Nephron progenitor cell (in vitro differentiated cells): ENCODE results near the gene RTN4IP1.
"Not testable (repeated sequence)": the region's sequence is repeated elsewhere in the genome, so short reads cannot be mapped to it uniquely, and the experiment has no call there.

ENCODE experiments used
- DNase-seq: peaks from one replicate; pipeline ENCODE4 v3.0.0; 2021
- H3K27ac Mint-ChIP-seq: 2 replicates; pipeline ENCODE4 v1.8.0; 2021; ENCODE audit warnings: mild to moderate bottlenecking, moderate library complexity, mixed read lengths
- H3K27me3 Mint-ChIP-seq: 2 replicates; pipeline ENCODE4 v1.8.0; 2021; ENCODE audit warnings: mild to moderate bottlenecking, low read depth, mixed read lengths; ENCODE audit not compliant: poor library complexity
- H3K36me3 Mint-ChIP-seq: 2 replicates; pipeline ENCODE4 v1.8.0; 2021; ENCODE audit warnings: low read depth, mixed read lengths
- H3K4me1 Mint-ChIP-seq: 2 replicates; pipeline ENCODE4 v1.8.0; 2021; ENCODE audit warnings: mixed read lengths
- H3K4me3 Mint-ChIP-seq: 2 replicates; pipeline ENCODE4 v1.8.0; 2021; ENCODE audit warnings: mild to moderate bottlenecking, moderate library complexity, mixed read lengths
- H3K9me3 Mint-ChIP-seq: 2 replicates; pipeline ENCODE4 v1.8.0; 2021; ENCODE audit warnings: mild to moderate bottlenecking, moderate library complexity, mixed read lengths
- CTCF ChIP-seq: fragments of 200-600 bp; sonication (generic); IDR thresholded peaks from 2 replicates; pipeline ENCODE4 v1.5.0; 2021; ENCODE audit warnings: antibody characterized with exemption

Gene RTN4IP1

GRCh38 chr6:106549521-106549920 lies 79.8 kb downstream of the RTN4IP1 start:
- peaks cover 15% of the 10 kb centered on the region for H3K4me1 Mint-ChIP-seq
- peaks cover 3% of the 10 kb centered on the region for H3K27me3 Mint-ChIP-seq
- no peak overlapping the region for H3K27ac Mint-ChIP-seq
- TF ChIP-seq CTCF, result no peak
- H3K4me3 Mint-ChIP-seq, result no peak overlapping the region
- H3K36me3 Mint-ChIP-seq, result no peaks in the 10 kb centered on the region
- no peaks in the 10 kb centered on the region for H3K9me3 Mint-ChIP-seq
- DNase-seq, result no peak

GRCh38 chr6:106548926-106549455 lies 80.3 kb downstream of the RTN4IP1 start:
- not testable (repeated sequence) for H3K27me3 Mint-ChIP-seq, H3K4me3 Mint-ChIP-seq, H3K9me3 Mint-ChIP-seq, H3K36me3 Mint-ChIP-seq, DNase-seq, H3K27ac Mint-ChIP-seq
- H3K4me1 Mint-ChIP-seq, result peaks cover 15% of the 10 kb centered on the region

GRCh38 chr6:106547601-106548453 lies 81.5 kb downstream of the RTN4IP1 start:
- no peaks in the 10 kb centered on the region for H3K36me3 Mint-ChIP-seq
- H3K9me3 Mint-ChIP-seq, result no peaks in the 10 kb centered on the region
- no peaks in the 10 kb centered on the region for H3K27me3 Mint-ChIP-seq
- peak overlapping the region; percentile 81 for H3K27ac Mint-ChIP-seq
- H3K4me1 Mint-ChIP-seq, result peaks cover 15% of the 10 kb centered on the region
- H3K4me3 Mint-ChIP-seq, result no peak overlapping the region
- no peak for DNase-seq
- no peak for TF ChIP-seq CTCF

GRCh38 chr6:106546691-106547414 lies 82.4 kb downstream of the RTN4IP1 start:
- H3K27ac Mint-ChIP-seq, result no peak overlapping the region
- H3K36me3 Mint-ChIP-seq, result no peaks in the 10 kb centered on the region
- H3K4me1 Mint-ChIP-seq, result peaks cover 15% of the 10 kb centered on the region
- no peak for TF ChIP-seq CTCF
- H3K4me3 Mint-ChIP-seq, result no peak overlapping the region
- no peaks in the 10 kb centered on the region for H3K27me3 Mint-ChIP-seq
- no peaks in the 10 kb centered on the region for H3K9me3 Mint-ChIP-seq
- no peak for DNase-seq

GRCh38 chr6:106546261-106546690 lies 83.0 kb downstream of the RTN4IP1 start:
- no peak overlapping the region for H3K27ac Mint-ChIP-seq
- no peak overlapping the region for H3K4me3 Mint-ChIP-seq
- H3K9me3 Mint-ChIP-seq, result no peaks in the 10 kb centered on the region
- H3K27me3 Mint-ChIP-seq, result no peaks in the 10 kb centered on the region
- no peaks in the 10 kb centered on the region for H3K36me3 Mint-ChIP-seq
- no peak for DNase-seq
- peaks cover 15% of the 10 kb centered on the region for H3K4me1 Mint-ChIP-seq
- TF ChIP-seq CTCF, result no peak

GRCh38 chr6:106540907-106541306 lies 88.4 kb downstream of the RTN4IP1 start:
- no peaks in the 10 kb centered on the region for H3K36me3 Mint-ChIP-seq
- peaks cover 12% of the 10 kb centered on the region for H3K4me1 Mint-ChIP-seq
- no peak overlapping the region for H3K4me3 Mint-ChIP-seq
- peaks cover 4% of the 10 kb centered on the region for H3K27me3 Mint-ChIP-seq
- DNase-seq, result no peak
- H3K27ac Mint-ChIP-seq, result no peak overlapping the region
- H3K9me3 Mint-ChIP-seq, result no peaks in the 10 kb centered on the region
- TF ChIP-seq CTCF, result no peak
